Spleen (tissue), 7 donors: Measurements from ENCODE around the gene PPFIA1.

Experiments
- POLR2A ChIP-seq, 3 donors: fragments of 450-650 bp; IDR thresholded peaks; one replicate each; pipeline ENCODE4 v1.5.1; 2017; ENCODE audit warnings: antibody characterized with exemption in 3 of 3, mild to moderate bottlenecking in 1 of 3
- POLR2AphosphoS5 ChIP-seq, 3 donors: sonication (generic); formaldehyde crosslinking; IDR thresholded peaks; one replicate each; pipeline ENCODE4 v1.5.1; 2017; ENCODE audit warnings: antibody characterized with exemption in 3 of 3
- TF ChIP-seq, protein P1 (sequence below), 11 experiments: fragments of 200-600 bp in 7 of 11; fragments of 450-650 bp in 4 of 11; sonication (generic) in 4 of 11; IDR thresholded peaks in 8 of 11; conservative IDR thresholded peaks in 3 of 11; 1 replicate in 7 of 11; 2 replicates in 4 of 11; pipeline versions ENCODE4 v1.4.0 to v1.8.0; 2016 to 2021; ENCODE audit warnings: antibody characterized with exemption in 11 of 11, inconsistent platforms in 4 of 11, mild to moderate bottlenecking in 1 of 11
- donor health status: DM: no; HTN: no; CAD: no; lungs with moderate emphysema.
- donor health status: DM: no; HTN: no; CAD: no.
- donor health status: DM: no; HTN: no; CAD: no.

DNA sequence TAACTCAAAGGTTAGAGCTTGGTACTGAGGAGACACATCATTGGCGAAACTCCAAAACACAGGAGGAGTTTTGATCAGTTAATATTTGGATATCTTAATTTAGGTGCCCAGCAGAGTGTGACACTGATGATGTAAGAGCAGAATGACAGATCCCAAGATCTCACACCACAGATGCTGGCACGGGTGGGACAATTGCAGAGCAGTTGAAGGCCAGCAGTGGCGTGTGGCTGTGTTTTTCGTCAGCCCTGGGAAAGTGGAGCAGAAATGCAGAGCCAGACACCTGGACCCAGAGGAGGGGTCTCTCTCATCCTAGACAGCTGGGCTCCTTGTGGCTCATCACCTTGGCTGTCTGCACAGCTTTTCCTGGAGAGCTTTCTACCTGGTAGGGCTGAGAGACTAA is 68.1 kb downstream of the PPFIA1 start:
- TF ChIP-seq, protein P1, sequence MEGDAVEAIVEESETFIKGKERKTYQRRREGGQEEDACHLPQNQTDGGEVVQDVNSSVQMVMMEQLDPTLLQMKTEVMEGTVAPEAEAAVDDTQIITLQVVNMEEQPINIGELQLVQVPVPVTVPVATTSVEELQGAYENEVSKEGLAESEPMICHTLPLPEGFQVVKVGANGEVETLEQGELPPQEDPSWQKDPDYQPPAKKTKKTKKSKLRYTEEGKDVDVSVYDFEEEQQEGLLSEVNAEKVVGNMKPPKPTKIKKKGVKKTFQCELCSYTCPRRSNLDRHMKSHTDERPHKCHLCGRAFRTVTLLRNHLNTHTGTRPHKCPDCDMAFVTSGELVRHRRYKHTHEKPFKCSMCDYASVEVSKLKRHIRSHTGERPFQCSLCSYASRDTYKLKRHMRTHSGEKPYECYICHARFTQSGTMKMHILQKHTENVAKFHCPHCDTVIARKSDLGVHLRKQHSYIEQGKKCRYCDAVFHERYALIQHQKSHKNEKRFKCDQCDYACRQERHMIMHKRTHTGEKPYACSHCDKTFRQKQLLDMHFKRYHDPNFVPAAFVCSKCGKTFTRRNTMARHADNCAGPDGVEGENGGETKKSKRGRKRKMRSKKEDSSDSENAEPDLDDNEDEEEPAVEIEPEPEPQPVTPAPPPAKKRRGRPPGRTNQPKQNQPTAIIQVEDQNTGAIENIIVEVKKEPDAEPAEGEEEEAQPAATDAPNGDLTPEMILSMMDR (IDR thresholded peaks at IDR 0.05 in 8 of 11, conservative IDR thresholded peaks at IDR 0.05 in 3 of 11) = no peak
- TF ChIP-seq POLR2A (IDR thresholded peaks at IDR 0.05) (no peak), POLR2AphosphoS5 (IDR thresholded peaks at IDR 0.05) (no peak)
